Measurements from ENCODE around the gene SMIM38. TPM values are rescaled to one million over a fixed set of nuclear protein-coding genes. Genes with fewer than 3 reads are reported as not detected.
"Not testable (repeated sequence)": the region's sequence is repeated elsewhere in the genome, so short reads cannot be mapped to it uniquely, and the experiment has no call there.

The SMIM38 gene
- total RNA-seq, 1 donor from 2014 or later: not detected

- peaks cover 6% of the 10 kb centered on the region for H3K9me3 Mint-ChIP-seq (ENCODE audit: unreplicated experiment)
- H3K4me1 Mint-ChIP-seq (ENCODE audit: unreplicated experiment): peaks cover 3% of the 10 kb centered on the region
- no peak for DNase-seq (ENCODE audit: low spot score)
- TF ChIP-seq CTCF (IDR thresholded peaks at IDR 0.05; ENCODE audit: unreplicated experiment): no peak
- no peak overlapping the region for H3K4me3 Mint-ChIP-seq (ENCODE audit: unreplicated experiment)
- H3K27ac Mint-ChIP-seq (ENCODE audit: unreplicated experiment): no peak overlapping the region
- peaks cover 4% of the 10 kb centered on the region for H3K27me3 Mint-ChIP-seq (ENCODE audit: unreplicated experiment)
- peaks cover 8% of the 10 kb centered on the region for H3K36me3 Mint-ChIP-seq (ENCODE audit: low read depth, unreplicated experiment)
These were observed 25.1 kb upstream of the SMIM38 start for GRCh38 chr11:69130654-69131053.

GRCh38 chr11:69131121-69131566 is 24.6 kb upstream of the SMIM38 start:
- Mint-ChIP-seq H3K9me3 (ENCODE audit: unreplicated experiment) (peaks cover 6% of the 10 kb centered on the region), H3K4me3 (ENCODE audit: unreplicated experiment) (no peak overlapping the region), H3K36me3 (ENCODE audit: low read depth, unreplicated experiment) (peaks cover 8% of the 10 kb centered on the region), H3K27ac (ENCODE audit: unreplicated experiment) (no peak overlapping the region), H3K4me1 (ENCODE audit: unreplicated experiment) (peaks cover 3% of the 10 kb centered on the region), H3K27me3 (ENCODE audit: unreplicated experiment) (peaks cover 4% of the 10 kb centered on the region)
- no peak for DNase-seq (ENCODE audit: low spot score)
- TF ChIP-seq CTCF (IDR thresholded peaks at IDR 0.05; ENCODE audit: unreplicated experiment): no peak

GRCh38 chr11:69131644-69132300 is 24.0 kb upstream of the SMIM38 start:
- Mint-ChIP-seq H3K4me1 (ENCODE audit: unreplicated experiment) (peaks cover 3% of the 10 kb centered on the region), H3K27me3 (ENCODE audit: unreplicated experiment) (peaks cover 4% of the 10 kb centered on the region), H3K4me3 (ENCODE audit: unreplicated experiment) (no peak overlapping the region), H3K36me3 (ENCODE audit: low read depth, unreplicated experiment) (peaks cover 8% of the 10 kb centered on the region), H3K9me3 (ENCODE audit: unreplicated experiment) (peaks cover 6% of the 10 kb centered on the region), H3K27ac (ENCODE audit: unreplicated experiment) (no peak overlapping the region)
- DNase-seq (ENCODE audit: low spot score): peak; percentile 56
- TF ChIP-seq CTCF (IDR thresholded peaks at IDR 0.05; ENCODE audit: unreplicated experiment): peak; percentile 78

- no peak for DNase-seq (ENCODE audit: low spot score)
- H3K27me3 Mint-ChIP-seq (ENCODE audit: unreplicated experiment): peaks cover 4% of the 10 kb centered on the region
- H3K27ac Mint-ChIP-seq (ENCODE audit: unreplicated experiment): no peak overlapping the region
- peaks cover 6% of the 10 kb centered on the region for H3K9me3 Mint-ChIP-seq (ENCODE audit: unreplicated experiment)
- no peak overlapping the region for H3K4me3 Mint-ChIP-seq (ENCODE audit: unreplicated experiment)
- peaks cover 8% of the 10 kb centered on the region for H3K36me3 Mint-ChIP-seq (ENCODE audit: low read depth, unreplicated experiment)
- TF ChIP-seq CTCF (IDR thresholded peaks at IDR 0.05; ENCODE audit: unreplicated experiment): no peak
- H3K4me1 Mint-ChIP-seq (ENCODE audit: unreplicated experiment): peaks cover 3% of the 10 kb centered on the region
These were observed 23.4 kb upstream of the SMIM38 start for GRCh38 chr11:69132301-69132670.

GRCh38 chr11:69133251-69133650 is 22.5 kb upstream of the SMIM38 start:
- peaks cover 4% of the 10 kb centered on the region for H3K27me3 Mint-ChIP-seq (ENCODE audit: unreplicated experiment)
- peaks cover 3% of the 10 kb centered on the region for H3K4me1 Mint-ChIP-seq (ENCODE audit: unreplicated experiment)
- DNase-seq (ENCODE audit: low spot score): no peak
- H3K27ac Mint-ChIP-seq (ENCODE audit: unreplicated experiment): no peak overlapping the region
- H3K4me3 Mint-ChIP-seq (ENCODE audit: unreplicated experiment): peak overlapping the region; percentile 51
- H3K9me3 Mint-ChIP-seq (ENCODE audit: unreplicated experiment): peaks cover 2% of the 10 kb centered on the region
- H3K36me3 Mint-ChIP-seq (ENCODE audit: low read depth, unreplicated experiment): peaks cover 8% of the 10 kb centered on the region
- TF ChIP-seq CTCF (IDR thresholded peaks at IDR 0.05; ENCODE audit: unreplicated experiment): no peak

- DNase-seq (ENCODE audit: low spot score); H3K36me3 Mint-ChIP-seq (ENCODE audit: low read depth, unreplicated experiment); H3K27ac Mint-ChIP-seq (ENCODE audit: unreplicated experiment); H3K27me3 Mint-ChIP-seq (ENCODE audit: unreplicated experiment); H3K9me3 Mint-ChIP-seq (ENCODE audit: unreplicated experiment); H3K4me1 Mint-ChIP-seq (ENCODE audit: unreplicated experiment): not testable (repeated sequence)
- H3K4me3 Mint-ChIP-seq (ENCODE audit: unreplicated experiment): peak overlapping the region; percentile 57
These were observed 21.6 kb upstream of the SMIM38 start for GRCh38 chr11:69134182-69134581.

All from endothelial cell (in vitro differentiated cells).